CD4-positive, alpha-beta T cell treated with Interleukin-2 at 100 ng/mL for 4 hours (primary cell): Measurements from ENCODE around the gene IFNAR2.

Experiments used
- DNase-seq: peaks from one replicate; pipeline ENCODE4 v3.0.0-alpha.2; 2020; ENCODE audit warnings: low spot score

The IFNAR2 gene

GRCh38 chr21:33229784-33230544, at the start of gene IFNAR2:
IFNAR2 (plus strand) TSS chr21:33229938; CDS start chr21:33241923, 11,985 bp downstream.
- peak; percentile 69 for DNase-seq

GRCh38 chr21:33185852-33186251, 43.9 kb upstream of the IFNAR2 start:
- peak; percentile 67 for DNase-seq

- no peak for DNase-seq
Measured at GRCh38 chr21:33187276-33187675, 42.5 kb upstream of the IFNAR2 start.

GRCh38 chr21:33189237-33189636, 40.5 kb upstream of the IFNAR2 start:
- DNase-seq = no peak

- no peak for DNase-seq
Measured at GRCh38 chr21:33189824-33190223, 39.9 kb upstream of the IFNAR2 start.

GRCh38 chr21:33196941-33197374, 32.8 kb upstream of the IFNAR2 start:
- DNase-seq = peak; percentile 75

GRCh38 chr21:33197496-33197895, 32.2 kb upstream of the IFNAR2 start:
- no peak for DNase-seq

GRCh38 chr21:33198346-33199099, 31.2 kb upstream of the IFNAR2 start:
- DNase-seq = no peak

GRCh38 chr21:33199100-33199464, 30.7 kb upstream of the IFNAR2 start:
- no peak for DNase-seq

GRCh38 chr21:33199516-33200217, 30.1 kb upstream of the IFNAR2 start:
- DNase-seq = peak; percentile 95

GRCh38 chr21:33201956-33202355, 27.8 kb upstream of the IFNAR2 start:
- DNase-seq = no peak

- DNase-seq = peak; percentile 31
Measured at GRCh38 chr21:33202464-33203363, 27.0 kb upstream of the IFNAR2 start.

GRCh38 chr21:33203371-33203724, 26.4 kb upstream of the IFNAR2 start:
- no peak for DNase-seq

- peak; percentile 53 for DNase-seq
Measured at GRCh38 chr21:33205476-33205875, 24.3 kb upstream of the IFNAR2 start.

- no peak for DNase-seq
Measured at GRCh38 chr21:33206771-33207281, 22.9 kb upstream of the IFNAR2 start.

GRCh38 chr21:33207449-33208149, 22.1 kb upstream of the IFNAR2 start:
- DNase-seq = no peak

- no peak for DNase-seq
Measured at GRCh38 chr21:33208534-33208933, 21.2 kb upstream of the IFNAR2 start.

- DNase-seq = no peak
Measured at GRCh38 chr21:33211305-33211704, 18.4 kb upstream of the IFNAR2 start.

- no peak for DNase-seq
Measured at GRCh38 chr21:33211732-33212131, 18.0 kb upstream of the IFNAR2 start.

GRCh38 chr21:33212159-33212851, 17.4 kb upstream of the IFNAR2 start:
- no peak for DNase-seq
